Stimulated activated CD4-positive, alpha-beta T cell treated with anti-CD3 and anti-CD28 coated beads, TNF-alpha, amount 100 ng/mL, for 1 hour (primary cell): ENCODE results near the gene BMAL2.

ENCODE experiments used
- DNase-seq, 3 donors: peaks; one replicate each; pipeline ENCODE4 v3.0.0-alpha.2; 2020; ENCODE audit warnings: low read depth in 3 of 3, low spot score in 1 of 3

Gene BMAL2

GRCh38 chr12:27319409-27319808 lies 13.2 kb upstream of the BMAL2 start:
- DNase-seq, result no peak

DNA sequence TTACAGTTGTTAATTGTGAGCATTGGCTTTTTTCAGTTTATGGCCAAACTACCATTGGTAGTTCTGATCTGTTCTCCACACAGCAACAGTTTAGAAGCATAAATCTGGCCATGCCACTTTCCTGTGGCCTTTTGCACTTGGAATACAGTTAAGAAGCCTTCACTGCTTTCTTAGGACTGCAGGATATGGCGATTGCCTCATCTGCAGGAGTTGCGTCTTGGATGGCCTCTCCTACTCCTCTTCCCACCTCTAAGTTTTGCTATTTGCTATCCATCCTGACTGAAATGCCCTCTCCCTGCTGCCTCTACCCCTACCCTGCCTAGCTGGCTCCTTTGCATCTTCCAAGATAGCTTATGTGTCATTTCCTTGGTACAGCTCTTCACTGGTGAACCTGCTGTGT lies 12.8 kb upstream of the BMAL2 start:
- no peak for DNase-seq

DNA sequence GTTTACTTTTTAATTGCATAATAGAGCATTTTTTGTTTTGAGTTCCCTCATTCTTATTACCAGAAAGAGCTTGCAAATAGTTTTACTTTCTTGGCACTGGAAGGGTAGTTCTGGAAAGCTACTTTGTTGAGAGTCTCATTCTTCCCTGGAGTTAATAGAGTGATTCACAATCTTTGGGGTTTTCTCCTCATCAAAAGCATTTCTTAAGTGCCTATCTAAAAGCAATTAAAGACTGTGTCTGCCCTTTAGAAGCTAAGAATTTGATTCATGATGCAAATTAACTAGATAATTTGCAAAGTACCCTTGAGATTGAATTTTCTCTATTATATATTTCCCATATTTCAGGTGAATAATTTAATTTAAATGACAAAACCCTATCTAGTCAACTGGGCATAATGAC lies 8.1 kb upstream of the BMAL2 start:
- DNase-seq, result no peak

GRCh38 chr12:27330846-27331245 lies 1.8 kb upstream of the BMAL2 start:
- DNase-seq, result no peak

DNA sequence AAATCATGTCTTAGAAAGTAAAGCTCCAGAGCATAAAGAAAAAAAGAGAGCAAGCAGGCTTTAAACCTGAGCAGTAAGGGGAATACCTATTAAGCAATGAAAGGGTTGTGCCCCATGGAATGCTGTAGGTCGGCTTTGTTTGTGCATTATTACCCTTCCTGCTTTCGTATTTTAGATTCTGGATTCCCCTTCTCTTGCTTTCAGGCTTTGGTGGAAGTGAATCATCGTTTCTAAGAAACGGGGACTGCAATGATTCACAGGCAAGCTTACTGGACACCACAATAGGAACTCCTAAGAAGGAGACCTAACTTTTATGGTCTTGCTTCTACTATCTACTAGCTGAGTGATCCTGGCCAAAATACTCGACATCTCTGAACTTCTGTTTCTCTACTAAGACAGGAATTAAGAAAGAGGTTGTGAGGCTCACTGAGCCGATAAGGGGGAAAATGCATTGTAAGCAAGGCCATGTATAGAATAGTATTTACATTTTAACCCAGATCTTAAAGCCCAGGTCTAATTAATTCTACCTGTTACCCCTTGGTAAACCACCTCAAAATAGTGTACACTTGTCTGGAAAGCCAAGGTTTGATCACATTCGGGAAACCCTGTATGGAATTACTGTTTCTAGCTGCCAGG lies 1.2 kb upstream of the BMAL2 start:
- no peak for DNase-seq

DNA sequence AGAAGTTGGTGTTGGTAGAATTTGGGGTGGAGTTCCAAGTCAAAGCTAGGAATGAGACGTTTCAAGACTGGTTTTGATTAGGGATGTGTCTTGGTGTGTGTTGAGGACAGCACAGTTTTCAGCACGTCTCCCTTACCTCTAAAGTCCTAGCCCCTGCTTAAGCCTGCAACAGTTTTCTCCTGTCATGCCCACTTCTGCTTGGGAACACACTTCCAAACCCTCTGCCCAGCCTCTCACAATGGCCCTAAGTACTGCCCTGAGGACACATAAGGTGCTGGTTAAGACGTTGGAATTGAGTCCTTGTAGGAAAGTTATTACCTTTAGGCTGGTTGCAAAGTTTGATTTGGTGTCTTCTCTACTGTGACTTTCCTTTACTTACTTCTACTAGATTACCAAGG lies 710 bp upstream of the BMAL2 start:
- DNase-seq, result no peak

DNA sequence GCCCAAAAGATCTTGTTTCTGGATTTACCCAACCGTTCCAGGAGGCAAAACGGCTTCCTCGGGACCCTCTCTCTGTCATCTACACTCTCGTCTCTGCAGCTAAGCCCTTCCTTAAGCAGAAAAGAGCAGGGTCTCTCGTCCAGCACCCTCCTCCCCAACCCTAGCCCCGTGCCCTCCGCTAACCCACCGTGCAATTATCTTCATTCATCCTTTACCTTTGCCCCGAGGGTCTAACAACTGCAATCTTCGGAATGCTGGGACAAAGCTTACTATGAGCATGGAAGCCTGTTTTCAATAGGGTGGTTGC lies 276 bp upstream of the BMAL2 start:
- DNase-seq, result peak in 1 of 3 donors; percentile 4

DNA sequence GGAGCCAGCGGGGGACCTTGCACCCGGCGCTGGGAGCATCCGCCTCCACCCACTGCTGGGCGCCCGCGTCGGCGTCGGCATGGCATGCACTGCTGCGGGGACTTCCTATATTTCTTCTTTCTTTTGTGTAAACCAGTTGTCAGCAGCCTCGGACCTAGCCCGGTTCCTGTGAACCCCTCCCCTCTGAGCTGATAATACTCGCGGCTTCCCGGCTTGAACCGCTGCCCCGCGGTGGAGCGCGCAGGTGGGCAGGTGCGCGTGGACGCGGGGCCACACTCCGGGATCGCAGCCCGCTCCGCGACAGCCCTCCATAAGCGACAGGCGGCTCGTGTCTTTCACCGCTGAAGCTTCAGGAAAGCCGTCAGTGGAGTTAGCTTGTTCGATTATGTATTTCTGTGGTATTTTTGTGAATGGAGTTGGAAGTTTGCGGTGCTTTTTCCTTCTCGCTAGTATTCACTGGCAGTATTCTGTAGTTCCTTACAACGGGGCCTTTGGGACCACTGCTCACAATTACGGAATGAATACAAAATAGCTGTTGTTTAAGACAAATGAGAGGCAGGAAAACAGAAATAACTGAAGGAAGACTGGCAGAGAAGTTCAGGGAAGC lies 870 bp downstream of the BMAL2 start:
- DNase-seq, result peak in 1 of 3 donors; percentile 30

DNA sequence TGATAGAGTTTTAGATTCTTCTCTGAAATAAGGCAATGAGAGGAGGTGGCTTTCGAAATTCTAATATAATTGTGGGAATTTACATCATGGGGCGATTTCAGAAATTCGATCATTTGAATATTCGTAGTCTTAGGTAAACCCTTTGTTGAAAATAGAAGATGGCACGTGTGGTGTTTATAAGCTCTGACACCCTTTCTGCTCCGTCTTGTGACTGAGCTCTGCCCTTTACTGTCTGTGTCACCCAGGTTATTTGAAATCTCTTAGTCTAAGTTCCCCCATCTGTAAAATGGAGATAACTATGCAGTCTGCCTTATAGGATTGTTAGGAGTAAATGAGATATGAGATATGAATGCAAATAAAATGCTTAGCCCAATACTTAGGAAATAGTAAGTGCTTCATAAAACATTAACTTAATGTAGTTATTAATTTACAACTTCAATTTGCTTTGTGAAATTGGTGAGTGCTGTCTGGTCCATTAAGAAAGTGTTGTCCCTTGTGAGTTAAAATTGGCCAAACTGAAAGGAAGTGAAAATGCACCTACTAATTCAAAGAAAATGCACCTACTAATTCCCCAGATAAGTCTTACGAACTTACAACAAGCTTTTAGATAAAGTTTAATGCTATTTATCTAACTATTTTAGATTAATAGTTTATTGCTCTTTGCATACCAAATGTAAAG lies 1.5 kb downstream of the BMAL2 start:
- DNase-seq, result no peak

GRCh38 chr12:27334721-27335082 lies 2.1 kb downstream of the BMAL2 start:
- DNase-seq, result no peak

DNA sequence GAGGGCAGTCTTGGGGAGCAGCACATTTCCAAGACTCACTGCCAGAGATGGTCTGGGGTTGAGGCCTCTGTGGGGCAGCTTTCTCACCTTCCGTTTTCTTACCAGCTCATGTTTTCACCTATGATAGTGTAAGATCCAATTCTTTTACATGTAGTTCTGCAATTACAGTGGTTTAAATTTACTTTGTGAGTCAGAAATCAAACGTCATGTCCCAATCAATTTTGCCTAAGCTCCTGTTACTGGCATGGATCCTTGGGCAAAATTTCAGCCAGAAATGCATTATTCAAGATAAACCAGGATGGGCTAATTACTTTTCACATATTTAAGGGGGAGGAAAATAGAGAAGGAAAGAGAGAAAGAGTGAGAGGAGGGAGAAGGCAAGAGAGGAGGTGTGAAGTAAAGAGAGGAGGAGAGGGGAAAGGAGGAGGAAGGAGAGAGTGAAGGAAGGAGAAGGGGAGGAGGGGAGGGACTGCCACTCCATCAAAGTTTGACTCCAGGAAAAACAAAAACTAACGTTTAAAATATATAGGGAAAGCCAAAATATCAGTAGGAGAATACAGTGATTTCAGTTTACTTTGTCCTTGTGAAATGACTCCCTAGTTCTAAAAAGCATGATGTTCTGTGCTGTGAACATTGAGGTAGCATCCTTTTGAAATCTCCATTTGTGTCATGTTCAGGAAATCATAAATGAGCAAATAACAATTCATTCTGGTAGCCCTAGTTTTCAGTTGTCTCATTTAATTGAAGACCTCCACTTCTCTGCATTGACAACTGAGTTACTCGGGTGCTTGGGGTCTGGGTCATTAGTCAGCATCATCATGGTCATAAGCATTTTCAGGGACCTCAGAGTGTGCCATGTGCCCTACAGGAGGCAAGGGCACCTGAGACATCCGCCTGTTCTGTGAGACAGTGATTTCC lies 3.0 kb downstream of the BMAL2 start:
- DNase-seq, result no peak

- DNase-seq, result no peak
These were observed 3.6 kb downstream of the BMAL2 start for GRCh38 chr12:27336282-27336653.

DNA sequence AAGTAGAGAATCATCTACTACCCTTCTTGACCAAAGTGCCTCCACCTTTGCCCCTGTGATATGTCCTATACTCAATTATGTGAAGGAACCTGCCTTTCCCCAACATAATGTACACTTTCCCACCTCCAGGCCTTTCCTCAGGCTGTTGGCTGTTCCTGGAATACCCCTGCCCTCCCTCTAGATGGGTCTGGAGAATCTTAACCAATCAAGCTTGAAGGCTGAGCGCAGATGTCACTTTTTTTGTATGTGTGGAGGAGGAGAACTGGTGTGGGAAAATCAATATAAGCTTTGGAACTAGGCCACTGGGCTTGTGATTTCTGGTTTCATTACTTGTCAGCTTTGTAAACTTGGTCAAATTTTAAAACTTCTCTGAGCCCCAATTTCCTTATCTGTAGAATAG lies 4.7 kb downstream of the BMAL2 start:
- DNase-seq, result no peak

DNA sequence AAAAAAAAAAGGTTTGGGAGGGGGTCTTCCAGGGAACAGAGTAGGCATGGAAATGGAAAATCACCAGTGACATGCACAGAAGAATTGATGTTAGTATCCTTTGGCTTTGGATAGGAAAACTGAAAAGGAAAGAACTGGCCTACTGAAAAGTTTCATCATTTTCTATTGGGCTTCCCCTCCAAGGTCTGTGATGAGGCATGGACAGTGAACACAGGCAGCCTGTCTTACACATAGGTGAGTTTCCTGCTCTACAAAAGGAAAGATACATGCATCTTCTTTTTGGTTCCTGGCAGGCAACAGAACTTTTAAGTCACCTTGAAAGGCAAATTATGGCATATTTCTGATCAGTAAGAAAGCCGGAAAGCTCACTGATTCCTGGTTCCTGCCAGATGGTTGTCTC lies 5.8 kb downstream of the BMAL2 start:
- no peak for DNase-seq

- DNase-seq, result no peak
These were observed 8.3 kb downstream of the BMAL2 start for GRCh38 chr12:27340971-27341370.

DNA sequence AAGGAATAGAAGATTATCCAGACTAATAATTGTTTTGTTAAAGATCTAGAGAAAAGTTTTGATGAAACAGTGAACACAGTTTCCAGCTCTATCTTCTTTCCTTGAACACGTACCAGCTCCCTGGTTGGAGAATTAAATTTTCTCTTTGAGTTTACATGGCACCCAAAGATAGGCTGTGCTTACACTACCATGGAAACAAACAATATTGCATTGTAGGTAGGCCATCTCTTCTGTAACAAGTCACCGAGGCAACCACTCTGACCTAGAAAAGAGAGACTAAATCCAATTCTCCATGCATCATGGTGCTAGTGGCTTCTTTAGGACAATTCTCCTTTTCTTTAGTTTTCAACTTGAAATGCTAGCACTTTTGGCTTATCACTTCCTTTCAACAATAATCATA lies 9.9 kb downstream of the BMAL2 start:
- no peak for DNase-seq

GRCh38 chr12:27343255-27344000 lies 10.8 kb downstream of the BMAL2 start:
- no peak for DNase-seq

DNA sequence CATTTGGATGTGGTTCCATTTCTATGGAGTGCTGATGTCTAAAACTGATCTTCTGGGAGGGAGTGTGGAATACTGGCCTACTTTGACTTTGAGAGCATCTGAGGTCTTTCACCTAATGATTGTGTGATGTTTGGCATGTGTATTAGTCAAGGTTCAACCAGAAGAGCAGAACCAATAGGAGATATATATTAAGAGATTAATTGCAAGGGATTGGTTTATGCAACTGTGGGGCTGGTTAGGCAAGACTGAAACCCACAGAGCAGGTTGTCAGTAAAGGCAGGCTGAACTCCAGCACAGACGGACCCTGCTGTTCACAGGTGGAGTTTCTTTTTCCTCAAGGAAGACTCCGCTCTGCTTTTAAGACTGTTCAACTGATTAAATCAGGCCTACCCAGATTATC lies 11.6 kb downstream of the BMAL2 start:
- DNase-seq, result no peak

DNA sequence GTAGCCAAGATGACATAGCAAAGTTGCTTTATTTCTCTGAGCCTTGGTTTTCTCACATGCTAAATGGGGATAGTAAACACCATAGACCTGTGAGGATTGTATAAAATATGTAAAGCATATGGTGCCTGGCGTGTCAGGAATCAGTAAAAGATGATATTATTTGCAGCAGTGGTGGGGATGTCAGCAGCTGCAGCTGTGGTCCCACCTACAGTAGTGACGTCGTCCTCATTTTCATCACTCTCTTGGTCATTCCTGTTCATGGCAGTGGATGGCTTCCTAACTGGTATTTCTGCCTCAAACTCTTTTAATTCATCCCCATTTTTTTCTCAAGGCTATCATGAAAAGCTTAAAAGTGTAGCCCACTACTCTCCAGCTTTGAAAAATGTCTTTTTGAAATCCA lies 12.1 kb downstream of the BMAL2 start:
- no peak for DNase-seq

DNA sequence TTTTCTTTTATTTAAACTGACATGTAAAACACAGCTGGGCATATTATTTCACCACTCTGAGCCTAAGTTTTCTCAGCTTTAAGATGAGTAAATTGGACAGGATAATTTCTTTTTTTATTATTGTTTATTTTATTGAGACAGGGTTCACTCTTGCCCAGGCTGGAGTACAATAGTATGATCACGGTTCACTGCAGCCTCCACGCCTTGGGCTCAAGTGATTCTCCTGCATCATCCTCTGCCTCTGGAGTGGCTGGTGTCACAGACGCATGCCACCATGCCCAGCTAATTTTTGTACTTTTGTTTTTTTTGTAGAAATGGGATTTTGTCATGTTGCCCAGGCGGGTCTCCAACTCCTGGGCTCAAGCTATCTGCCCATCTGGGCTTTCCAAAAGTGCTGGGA lies 12.7 kb downstream of the BMAL2 start:
- no peak for DNase-seq

- no peak for DNase-seq
These were observed 15.1 kb downstream of the BMAL2 start for GRCh38 chr12:27347779-27348178.
